Neural progenitor cell (in vitro differentiated cells): ENCODE data around the gene CRCP.

ENCODE experiments used
- CTCF ChIP-seq: fragments of 200-600 bp; sonication (generic); IDR thresholded peaks from 2 replicates; pipeline ENCODE4 v1.5.1; 2017; ENCODE audit warnings: antibody characterized with exemption, mild to moderate bottlenecking
- EZH2 ChIP-seq: fragments of 200-600 bp; sonication (generic); IDR thresholded peaks from 2 replicates; pipeline ENCODE4 v1.6.1; 2017; ENCODE audit warnings: antibody characterized with exemption, mild to moderate bottlenecking, moderate library complexity
- EZH2phosphoT487 ChIP-seq: fragments of 200-600 bp; sonication (generic); IDR thresholded peaks from 2 replicates; pipeline ENCODE4 v1.6.1; 2017; ENCODE audit warnings: antibody characterized with exemption

GRCh38 chr7:66114743-66115649 is at the start of gene CRCP:
- no peak for TF ChIP-seq EZH2
- no peak for TF ChIP-seq CTCF
- TF ChIP-seq EZH2phosphoT487, result no peak
